HepG2 (cell line): ENCODE results near the gene GLO1. TPM values are rescaled to one million over a fixed set of nuclear protein-coding genes. Genes with fewer than 3 reads are reported as not detected.

ENCODE experiments used
- ATAC-seq: fragments of 200-7000 bp; cut with Tn5 transposase; 3 replicates; pipeline ENCODE4 v1.9.1; 2020; ENCODE audit warnings: mild to moderate bottlenecking, moderate library complexity
- BruUV-seq: library from RNA; stranded (reverse); fragments of 400-500 nt; replicated peaks from 2 replicates; lab custom pipeline; 2021; lab: Mats Ljungman, UMichigan
- CTCF ChIA-PET: fragments of 300-600 bp; formaldehyde crosslinking; extraction: SDS; loops from one replicate; lab custom pipeline; 2021; ENCODE audit warnings: low total read pairs, inconsistent platforms, low intra/inter-chr PET ratio; lab: Yijun Ruan, JAX
- POLR2A ChIA-PET: fragments of 350-600 bp; sonication (Branson Sonifier 250); formaldehyde crosslinking; loops from one replicate; lab custom pipeline; 2020; ENCODE audit warnings: antibody characterized with exemption, inconsistent platforms; lab: Yijun Ruan, JAX
- DNase-seq: peaks from one replicate; pipeline ENCODE4 v3.0.0-alpha.2; 2015; ENCODE audit warnings: low spot score
- FAIRE-seq: peaks from 3 replicates; lab custom pipeline; 2011; peaks lifted over from hg19 to GRCh38; lab: Jason Lieb, UNC
- H2AFZ ChIP-seq: one replicate; pipeline ENCODE4 v1.6.1; 2011; ENCODE audit warnings: low read length, inconsistent platforms
- H3K27ac ChIP-seq: fragments of 300-600 bp; 3 replicates; pipeline ENCODE4 v1.8.0; 2011; ENCODE audit warnings: mixed run types, mild to moderate bottlenecking, mixed read lengths, low read length, inconsistent platforms; ENCODE audit not compliant: insufficient read depth; ENCODE audit errors: extremely low read length
- H3K27me3 ChIP-seq, 2 experiments: fragments of 200-600 bp in 1 of 2; 2 replicates in 1 of 2; 3 replicates in 1 of 2; pipeline versions ENCODE4 v1.6.0 to v1.8.0; 2011; ENCODE audit warnings: low read length in 2 of 2, mild to moderate bottlenecking in 2 of 2, moderate library complexity in 2 of 2, inconsistent platforms in 1 of 2; ENCODE audit not compliant: insufficient read depth in 2 of 2, control insufficient read depth in 1 of 2
- H3K36me3 ChIP-seq, 2 experiments: fragments of 200-600 bp in 1 of 2; replicated peaks in 1 of 2; 2 replicates in 1 of 2; 3 replicates in 1 of 2; pipeline versions ENCODE4 v1.5.1 to v1.8.0; 2011; ENCODE audit warnings: low read length in 2 of 2, inconsistent platforms in 1 of 2; ENCODE audit not compliant: insufficient read depth in 2 of 2, control insufficient read depth in 1 of 2
- H3K4me1 ChIP-seq: 2 replicates; pipeline ENCODE4 v1.5.1; 2012; ENCODE audit warnings: low read length, inconsistent platforms; ENCODE audit not compliant: insufficient read depth
- H3K4me2 ChIP-seq: 2 replicates; pipeline ENCODE4 v1.6.0; 2011; ENCODE audit warnings: low read depth, low read length, inconsistent platforms
- H3K4me3 ChIP-seq, 3 experiments: fragments of 200-600 bp in 1 of 3; sonication (generic), shearing (Covaris generic) in 1 of 3; replicated peaks in 1 of 3; 2 replicates each; pipeline ENCODE4 v1.5.1; 2011 to 2016; ENCODE audit warnings: low read length in 3 of 3, inconsistent platforms in 2 of 3, low read depth in 2 of 3, mild to moderate bottlenecking in 2 of 3, control low read depth in 1 of 3, mixed read lengths in 1 of 3; ENCODE audit not compliant: insufficient read depth in 1 of 3
- H3K79me2 ChIP-seq: one replicate; pipeline ENCODE4 v1.6.1; 2011; ENCODE audit warnings: low read length, inconsistent platforms; ENCODE audit not compliant: insufficient read depth
- H3K9ac ChIP-seq: 2 replicates; pipeline ENCODE4 v1.6.0; 2011; ENCODE audit warnings: mild to moderate bottlenecking, low read depth, low read length, inconsistent platforms; ENCODE audit not compliant: insufficient read depth
- H3K9me3 ChIP-seq: 2 replicates; pipeline ENCODE4 v1.5.1; 2012; ENCODE audit warnings: mild to moderate bottlenecking, low read length
- H4K20me1 ChIP-seq: 2 replicates; pipeline ENCODE4 v1.6.0; 2011; ENCODE audit warnings: inconsistent platforms, mild to moderate bottlenecking, low read length, moderate library complexity; ENCODE audit not compliant: insufficient read depth
- BATF2 ChIP-seq: sonication (generic); formaldehyde crosslinking; IDR thresholded peaks from 2 replicates; pipeline ENCODE4 v1.8.0; 2022; ENCODE audit warnings: mild to moderate bottlenecking, missing genetic modification reagents, moderate library complexity
- HMGXB3 ChIP-seq: sonication (generic); formaldehyde crosslinking; IDR thresholded peaks from 2 replicates; pipeline ENCODE4 v1.4.0; 2020; ENCODE audit warnings: missing genetic modification reagents, borderline replicate concordance
- HMGXB4 ChIP-seq, 2 experiments: sonication (generic) in 1 of 2; formaldehyde crosslinking in 1 of 2; IDR thresholded peaks; 2 replicates each; pipeline versions ENCODE4 v1.4.0 to v1.6.1; 2018 to 2020; ENCODE audit warnings: missing genetic modification reagents in 2 of 2, borderline replicate concordance in 1 of 2, low read depth in 1 of 2, mild to moderate bottlenecking in 1 of 2, missing biosample characterization in 1 of 2
- KDM5A ChIP-seq: fragments of 200-600 bp; sonication (generic); IDR thresholded peaks from 2 replicates; pipeline ENCODE4 v1.7.0; 2018; ENCODE audit warnings: antibody characterized with exemption, mild to moderate bottlenecking, low read length, borderline replicate concordance
- KDM5B ChIP-seq: sonication (generic); formaldehyde crosslinking; IDR thresholded peaks from 2 replicates; pipeline ENCODE4 v1.4.0; 2020; ENCODE audit warnings: missing genetic modification reagents, mild to moderate bottlenecking, borderline replicate concordance
- PCBP2 ChIP-seq: fragments of 200-400 bp; formaldehyde crosslinking; optimal IDR thresholded peaks from 2 replicates; pipeline ENCODE3; 2018; ENCODE audit warnings: low read length, low read depth; ENCODE audit not compliant: poor library complexity, severe bottlenecking
- RFXANK ChIP-seq: IDR thresholded peaks from 2 replicates; pipeline ENCODE4 v1.6.1; 2016
- SSRP1 ChIP-seq: IDR thresholded peaks from 2 replicates; pipeline ENCODE4 v1.6.1; 2016; ENCODE audit warnings: control low read depth
- TSC22D2 ChIP-seq: sonication (generic); formaldehyde crosslinking; IDR thresholded peaks from 2 replicates; pipeline ENCODE4 v1.5.1; 2020; ENCODE audit warnings: missing genetic modification reagents, mild to moderate bottlenecking, borderline replicate concordance
- ZNF367 ChIP-seq: sonication (generic); formaldehyde crosslinking; IDR thresholded peaks from 2 replicates; pipeline ENCODE4 v1.4.0; 2020; ENCODE audit warnings: missing genetic modification reagents, borderline replicate concordance
- ZNF543 ChIP-seq: sonication (generic); formaldehyde crosslinking; IDR thresholded peaks from 2 replicates; pipeline ENCODE4 v1.4.0; 2020; ENCODE audit warnings: mild to moderate bottlenecking, missing genetic modification reagents
- ZNF552 ChIP-seq: sonication (generic); formaldehyde crosslinking; IDR thresholded peaks from 2 replicates; pipeline ENCODE4 v1.9.0; 2022; ENCODE audit warnings: missing genetic modification reagents, mild to moderate bottlenecking, borderline replicate concordance
- ZNF652 ChIP-seq: IDR thresholded peaks from 2 replicates; pipeline ENCODE4 v1.6.1; 2016; ENCODE audit warnings: low read depth, borderline replicate concordance
- ZNF781 ChIP-seq: sonication (generic); formaldehyde crosslinking; IDR thresholded peaks from 2 replicates; pipeline ENCODE4 v1.5.1; 2020; ENCODE audit warnings: borderline replicate concordance, mild to moderate bottlenecking, missing genetic modification reagents; ENCODE audit errors: not compliant biosample characterization
- ZNF841 ChIP-seq: sonication (generic); formaldehyde crosslinking; IDR thresholded peaks from 2 replicates; pipeline ENCODE4 v1.8.1; 2023; ENCODE audit warnings: missing genetic modification reagents, borderline replicate concordance
- WGBS: methylation state at CpG from one replicate; pipeline ENCODE4 v1.1.6; 2017; ENCODE audit warnings: low lambda C conversion rate; 5-methylcytosine and 5-hydroxymethylcytosine counted together
- in situ Hi-C: cut with HindIII; loops from 2 replicates; pipeline ENCODE4 v1.10.0; 2017; ENCODE audit warnings: low pct_unique_long_range_greater_than_20kb; ENCODE audit not compliant: extremely low pct_ligation_motif_present
- intact Hi-C: fragments of 100-400 bp; cut with micrococcal nuclease; formaldehyde crosslinking; loops from one replicate; pipeline ENCODE4 v1.10.0; 2022; ENCODE audit not compliant: unreplicated experiment
- polyA plus RNA-seq, 8 experiments: library from polyadenylated mRNA; depleted of rRNA in 3 of 8; stranded (reverse) in 7 of 8; unstranded in 1 of 8; fragments of >200 nt; fragmentation: Illumina TruSeq in 4 of 8; extraction: Trizol in 4 of 8; gene quantifications; 2 replicates each; pipeline versions ENCODE4 v1.2.1 to v1.2.3, GENCODE V29; 2011 to 2016; ENCODE audit warnings: low read depth in 4 of 8, missing spikeins in 1 of 8, mixed read lengths in 1 of 8; ENCODE audit not compliant: insufficient read depth in 1 of 8
- total RNA-seq, 5 experiments: library from RNA; depleted of rRNA; stranded (reverse); fragments of >200 nt; fragmentation: Illumina TruSeq; extraction: Trizol; gene quantifications; 2 replicates each; pipeline ENCODE4 v1.2.3, GENCODE V29; 2016; ENCODE audit warnings: low read depth in 1 of 5

Gene GLO1
- total and polyA plus RNA-seq, 2 of the 13 experiments (the other 11 are each of a cell fraction or from before 2014, with no cell fraction given): 77.1 to 177 TPM

- ChIA-PET CTCF (no interaction called here), POLR2A (interaction anchor here (2.3 kb wide), 1 partner anchor 63 kb away, joined by 6 read pairs; the partner anchor contains the start of gene GLO1)
- TSS peak; percentile 49 for BruUV-seq
- Histone ChIP-seq H3K79me2 (no peaks in the 10 kb centered on the region), H3K9me3 (no peaks in the 10 kb centered on the region), H2AFZ (peak overlapping the region; percentile 89), H3K4me1 (peaks cover 27% of the 10 kb centered on the region), H3K9ac (peak overlapping the region; percentile 76), H3K4me2 (peak overlapping the region; percentile 86), H3K4me3 (peak overlapping the region; percentile 86 to 96 (median 95)), H4K20me1 (no peaks in the 10 kb centered on the region), H3K27me3 (no peaks in the 10 kb centered on the region), H3K36me3 (no peaks in the 10 kb centered on the region), H3K27ac (no peak overlapping the region)
- FAIRE-seq: no peak
- in situ Hi-C loops: no loop called here
- no peak for DNase-seq
- intact Hi-C loops: loop anchor here (5.0 kb wide), 1 partner anchor 397 kb away; no protein-coding TSS in a partner anchor
- peak; percentile 25 for ATAC-seq
- WGBS: 29% methylated on average over 32 of the region's 32 CpGs
- no peak for TF ChIP-seq ZNF652 (CRISPR knock-in tag)
- no peak for TF ChIP-seq TSC22D2
- TF ChIP-seq ZNF841 (CRISPR knock-in tag): no peak
- no peak for TF ChIP-seq KDM5A
- no peak for TF ChIP-seq SSRP1 (CRISPR knock-in tag)
- no peak for TF ChIP-seq ZNF543 (CRISPR knock-in tag)
- no peak for TF ChIP-seq HMGXB3
- no peak for TF ChIP-seq PCBP2
- no peak for TF ChIP-seq ZNF367 (CRISPR knock-in tag)
- TF ChIP-seq HMGXB4 (CRISPR knock-in tag; IDR thresholded peaks at IDR 0.05; ENCODE audit: borderline replicate concordance in 1 of 2, low read depth in 1 of 2): peak in 1 of 2 experiments; percentile 5; a peak in 1 of 4 replicates
- TF ChIP-seq BATF2 (CRISPR knock-in tag): 0 out of 2 replicates have a peak, but pooled peaks have one; percentile 56
- TF ChIP-seq ZNF781 (CRISPR knock-in tag): no peak
- TF ChIP-seq ZNF552: no peak
- TF ChIP-seq KDM5B (CRISPR knock-in tag): no peak
- no peak for TF ChIP-seq RFXANK (CRISPR knock-in tag)
Observed at GRCh38 chr6:38640216-38640909, 62.6 kb downstream of the GLO1 start.
